ENCODE data around the gene SLC1A7.

- no peak for TF ChIP-seq CTCF (IDR thresholded peaks at IDR 0.05)
- no peak for TF ChIP-seq KDM1A (IDR thresholded peaks at IDR 0.05; ENCODE audit: low read depth)
These were observed 95.5 kb downstream of the SLC1A7 start for GRCh38 chr1:53046930-53047329.

All from A549 (cell line).